ENCODE data around the gene HTR1D.

HTR1D gene

DNA sequence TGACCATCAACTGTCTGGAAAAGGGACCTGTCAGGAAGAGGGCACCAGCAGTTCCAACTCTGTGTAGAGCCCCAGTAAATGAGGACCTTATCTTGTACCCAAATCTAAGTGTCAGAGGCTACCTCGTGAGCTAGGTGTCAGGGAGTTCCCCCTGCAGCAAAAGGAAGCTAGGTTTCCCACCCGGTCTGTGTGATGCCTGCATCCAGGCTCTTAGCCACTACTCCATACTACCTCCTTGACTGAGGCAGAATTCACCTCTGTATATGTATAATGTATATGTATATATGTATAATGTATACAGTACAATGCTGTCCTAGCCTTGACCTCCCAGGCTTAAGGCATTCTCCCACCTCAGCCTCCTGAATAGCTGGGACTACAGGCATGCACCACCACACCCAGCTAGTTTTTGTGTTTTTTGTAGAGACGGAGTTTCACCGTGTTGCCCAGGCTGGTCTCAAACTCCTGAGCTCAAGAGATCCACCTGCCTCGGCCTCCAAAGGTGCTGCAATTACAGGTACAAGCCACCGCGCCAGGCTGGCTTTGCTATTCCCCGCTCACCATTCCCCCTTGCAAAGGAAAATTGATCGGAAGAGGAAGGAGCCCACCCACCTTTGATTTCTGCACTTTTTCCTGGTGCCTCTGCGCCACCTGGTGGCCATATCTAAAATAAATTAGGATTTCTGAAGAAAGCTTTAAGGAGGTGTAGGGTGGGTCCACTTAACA is 32.9 kb downstream of the HTR1D start:
- DNase-seq (ENCODE audit: low read depth), result no peak

DNA sequence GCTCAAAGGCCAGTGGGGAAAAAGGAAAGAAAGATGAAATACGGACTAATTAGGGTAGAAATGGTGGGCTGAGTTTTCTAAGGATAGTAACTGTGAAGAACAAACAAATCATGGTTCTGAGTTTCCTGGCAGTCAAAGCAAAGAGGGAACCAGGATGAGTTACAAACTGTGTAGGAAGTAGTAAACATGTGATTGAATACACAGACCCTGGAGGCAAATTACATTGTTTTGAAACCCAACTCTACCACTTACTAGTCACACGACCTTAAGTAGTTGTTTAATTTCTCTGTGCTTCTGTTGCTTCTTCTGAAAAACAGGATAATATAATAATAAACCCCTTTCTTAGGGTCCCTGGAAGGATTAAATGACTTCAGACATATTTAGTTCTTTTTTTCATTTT is 37.4 kb downstream of the HTR1D start:
- no peak for DNase-seq (ENCODE audit: low read depth)

DNA sequence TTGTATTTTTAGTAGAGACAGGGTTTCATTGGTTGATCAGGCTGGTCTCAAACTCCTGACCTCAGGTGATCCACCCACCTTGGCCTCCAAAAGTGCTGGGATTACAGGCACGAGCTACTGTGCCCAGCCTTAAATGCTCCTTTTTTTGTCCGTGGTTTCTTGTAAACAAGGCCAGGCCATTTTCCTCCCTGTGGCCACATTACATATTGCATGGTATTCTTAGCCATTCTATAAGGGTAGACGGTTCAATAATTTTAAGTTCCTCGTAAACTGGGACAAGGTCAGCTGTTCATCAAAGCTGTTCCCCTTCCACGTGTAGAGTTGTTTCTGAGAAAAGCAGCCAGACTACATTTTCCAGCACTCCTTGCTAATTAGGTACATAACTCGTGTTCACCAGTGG is 38.4 kb downstream of the HTR1D start:
- DNase-seq (ENCODE audit: low read depth), result no peak

GRCh38 chr1:23178414-23178813 is 38.9 kb downstream of the HTR1D start:
- DNase-seq (ENCODE audit: low read depth), result no peak

DNA sequence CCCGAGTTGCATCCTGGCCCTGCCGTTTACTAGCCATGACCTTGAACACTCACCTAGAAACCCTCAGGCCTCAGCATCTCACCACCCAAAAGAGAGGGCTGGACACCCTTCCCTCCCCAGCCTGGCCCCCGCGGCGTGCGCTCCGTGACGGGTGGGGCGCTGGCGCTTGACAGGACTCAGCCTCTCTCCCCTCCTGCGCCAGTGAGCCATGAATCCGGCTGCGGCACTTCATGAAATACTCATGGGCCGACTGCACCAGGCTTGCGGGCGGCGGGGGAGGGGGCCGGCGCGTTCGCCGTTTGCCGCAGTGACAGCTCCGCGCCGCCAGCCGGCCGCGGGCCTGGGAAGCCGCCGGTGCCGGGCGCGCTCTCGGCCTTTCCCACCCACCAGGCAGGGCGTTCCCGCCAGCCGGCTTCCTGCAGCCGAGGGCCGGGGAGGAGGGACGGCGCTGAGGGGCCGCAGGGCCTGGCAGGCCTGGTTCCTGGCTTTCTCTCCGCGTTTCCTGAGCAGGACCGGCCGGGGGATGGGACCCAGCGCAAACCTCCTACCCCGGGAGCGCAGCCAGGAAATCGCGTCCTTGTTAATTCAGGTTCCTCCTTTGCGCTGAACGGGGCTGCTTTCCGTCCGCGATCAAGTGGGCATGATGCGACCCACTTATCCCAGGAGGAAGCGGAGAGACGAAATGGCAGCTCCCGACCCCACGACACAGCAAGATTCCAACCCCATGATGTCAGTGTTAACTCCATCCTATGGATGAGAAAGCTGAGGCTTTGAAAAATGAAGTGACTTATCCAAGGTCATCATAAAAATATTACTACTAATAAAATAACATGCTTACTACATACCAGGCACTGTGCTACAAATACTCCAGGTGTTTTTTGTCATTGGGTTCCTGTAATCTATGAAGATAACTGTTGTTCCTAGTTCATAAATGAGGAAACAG is 39.6 kb downstream of the HTR1D start:
- peak; percentile 31 for DNase-seq (ENCODE audit: low read depth)

- no peak for DNase-seq (ENCODE audit: low read depth)
Measured at GRCh38 chr1:23177031-23177430, 40.3 kb downstream of the HTR1D start.

GRCh38 chr1:23174426-23175110 is 42.7 kb downstream of the HTR1D start:
- DNase-seq (ENCODE audit: low read depth), result no peak

- DNase-seq (ENCODE audit: low read depth), result no peak
Measured at GRCh38 chr1:23171181-23171755, 46.0 kb downstream of the HTR1D start.

DNA sequence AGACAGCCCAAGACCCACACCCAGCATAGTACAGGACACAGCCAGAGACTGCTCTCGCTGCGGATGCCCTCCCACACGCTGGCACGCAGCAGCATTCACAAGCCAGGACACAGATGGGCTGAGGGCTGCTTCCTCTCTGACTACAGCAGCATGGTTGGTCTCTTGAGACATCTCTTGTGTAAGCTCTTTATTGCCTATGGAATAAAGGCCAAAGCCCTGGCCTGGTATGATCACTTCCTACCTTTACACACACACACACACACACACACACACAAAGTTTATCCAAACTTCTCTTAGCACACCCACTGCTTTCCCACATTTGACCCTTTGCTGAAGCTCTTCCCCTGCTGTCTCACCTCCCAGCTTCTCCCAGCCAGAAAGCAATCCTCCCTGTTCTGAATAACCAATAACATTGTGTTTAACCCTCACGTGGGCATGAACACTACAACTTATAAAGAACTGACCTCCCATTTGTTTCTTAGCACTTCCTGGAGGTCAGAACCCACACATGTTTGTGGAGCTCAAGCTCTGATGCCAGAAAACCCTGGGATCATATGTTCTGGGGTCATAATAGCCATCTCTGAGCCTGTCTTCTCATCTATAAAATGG is 47.5 kb downstream of the HTR1D start:
- DNase-seq (ENCODE audit: low read depth), result peak; percentile 88

- no peak for DNase-seq (ENCODE audit: low read depth)
Measured at GRCh38 chr1:23169195-23169575, 48.1 kb downstream of the HTR1D start.

DNA sequence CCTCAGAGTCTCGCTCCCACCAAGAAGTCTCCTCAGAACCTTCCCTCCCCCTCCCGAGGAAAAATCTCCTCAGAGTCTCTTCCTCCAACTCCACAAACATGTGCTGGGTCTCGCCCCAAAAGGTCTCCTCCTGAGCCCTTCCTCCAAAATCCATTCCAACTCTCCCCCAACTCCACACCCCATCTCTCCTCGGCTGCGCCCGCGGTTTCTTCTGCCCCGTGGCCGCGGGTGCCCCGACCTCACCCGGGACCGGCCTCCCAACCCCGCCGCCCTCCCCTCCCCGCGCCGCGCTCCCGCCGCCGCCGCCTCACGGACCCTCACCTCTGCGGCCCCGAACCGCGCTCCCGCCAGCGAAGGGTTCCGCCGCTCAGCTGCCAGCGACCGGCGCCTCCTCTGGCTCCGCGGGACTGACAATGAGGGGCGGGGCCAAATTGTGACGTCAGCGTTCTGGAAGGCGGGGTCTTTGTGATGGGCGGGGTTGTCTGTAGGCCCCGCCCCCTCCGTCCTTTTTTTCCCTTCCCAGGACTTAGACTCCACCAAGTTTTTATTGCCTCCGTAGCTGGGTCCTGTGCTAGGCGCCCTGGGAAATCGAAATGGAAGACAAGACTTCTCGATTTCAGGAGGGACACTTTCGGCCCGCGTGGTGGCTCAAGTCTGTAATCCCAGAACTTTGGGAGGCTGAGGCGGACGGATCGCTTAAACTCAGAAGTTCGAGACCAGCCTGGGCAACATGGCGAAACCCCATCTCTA is 48.7 kb downstream of the HTR1D start, which contains the start of gene LUZP1:
Gene LUZP1, minus strand, starts transcription at position 412 of the 750 bp plus-strand sequence.
- DNase-seq (ENCODE audit: low read depth), result peak; percentile 64

DNA sequence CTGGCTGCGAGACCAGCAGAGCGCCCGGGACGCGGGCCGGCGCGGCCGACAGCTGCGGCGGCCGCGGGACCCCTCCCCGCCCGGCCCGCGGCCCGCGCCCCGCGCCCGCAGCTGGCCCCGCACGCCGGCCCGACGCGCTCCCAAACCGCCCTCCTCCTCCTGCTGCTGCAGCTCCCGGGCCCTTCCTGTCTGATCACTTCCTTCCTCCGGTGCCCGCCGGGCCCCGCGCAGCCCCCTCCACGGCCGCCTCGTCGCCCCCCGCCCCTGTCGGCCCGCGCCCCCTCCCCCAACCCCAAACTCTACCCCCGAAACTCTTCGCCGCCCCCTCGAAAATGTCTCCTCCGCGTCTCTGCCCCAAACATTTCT is 49.2 kb downstream of the HTR1D start:
- DNase-seq (ENCODE audit: low read depth), result no peak

DNA sequence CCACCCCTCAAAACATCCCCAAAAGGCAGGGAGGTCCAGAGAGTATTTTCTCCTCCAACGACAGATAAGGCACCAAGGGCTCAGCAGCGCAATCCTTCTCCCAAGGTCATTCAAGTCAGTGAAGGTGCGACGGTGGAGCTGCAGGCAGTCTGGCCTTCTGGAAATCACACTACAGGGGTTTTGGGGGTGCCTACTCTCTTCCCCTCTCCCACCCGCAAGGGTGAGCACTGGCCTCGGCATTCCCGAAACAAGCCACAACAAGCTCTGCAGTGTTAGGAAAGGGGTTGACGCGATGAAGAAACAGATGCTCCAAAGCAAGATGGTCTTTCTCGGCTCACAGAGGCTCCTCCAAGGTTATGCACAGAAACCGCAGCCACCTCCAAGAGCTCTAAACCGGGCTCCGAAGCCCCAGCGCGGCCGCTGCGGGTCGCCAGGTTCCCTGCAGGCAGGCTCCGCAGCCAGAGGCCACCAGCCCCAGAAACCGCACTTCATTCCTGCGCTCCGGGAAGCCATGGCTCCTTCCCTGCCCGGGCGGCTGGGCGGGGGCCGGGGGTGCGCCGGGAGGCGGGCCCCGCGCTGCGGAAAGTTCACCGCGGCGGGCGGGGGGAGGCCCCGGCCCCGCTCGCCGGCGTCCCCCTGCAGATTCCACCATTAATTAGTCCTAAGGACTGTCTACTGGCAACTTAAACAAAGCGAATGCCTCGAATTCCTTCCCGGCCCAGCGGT is 49.8 kb downstream of the HTR1D start:
- no peak for DNase-seq (ENCODE audit: low read depth)

- no peak for DNase-seq (ENCODE audit: low read depth)
Measured at GRCh38 chr1:23166854-23167253, 50.4 kb downstream of the HTR1D start.

GRCh38 chr1:23163395-23163794 is 53.9 kb downstream of the HTR1D start:
- DNase-seq (ENCODE audit: low read depth), result no peak

DNA sequence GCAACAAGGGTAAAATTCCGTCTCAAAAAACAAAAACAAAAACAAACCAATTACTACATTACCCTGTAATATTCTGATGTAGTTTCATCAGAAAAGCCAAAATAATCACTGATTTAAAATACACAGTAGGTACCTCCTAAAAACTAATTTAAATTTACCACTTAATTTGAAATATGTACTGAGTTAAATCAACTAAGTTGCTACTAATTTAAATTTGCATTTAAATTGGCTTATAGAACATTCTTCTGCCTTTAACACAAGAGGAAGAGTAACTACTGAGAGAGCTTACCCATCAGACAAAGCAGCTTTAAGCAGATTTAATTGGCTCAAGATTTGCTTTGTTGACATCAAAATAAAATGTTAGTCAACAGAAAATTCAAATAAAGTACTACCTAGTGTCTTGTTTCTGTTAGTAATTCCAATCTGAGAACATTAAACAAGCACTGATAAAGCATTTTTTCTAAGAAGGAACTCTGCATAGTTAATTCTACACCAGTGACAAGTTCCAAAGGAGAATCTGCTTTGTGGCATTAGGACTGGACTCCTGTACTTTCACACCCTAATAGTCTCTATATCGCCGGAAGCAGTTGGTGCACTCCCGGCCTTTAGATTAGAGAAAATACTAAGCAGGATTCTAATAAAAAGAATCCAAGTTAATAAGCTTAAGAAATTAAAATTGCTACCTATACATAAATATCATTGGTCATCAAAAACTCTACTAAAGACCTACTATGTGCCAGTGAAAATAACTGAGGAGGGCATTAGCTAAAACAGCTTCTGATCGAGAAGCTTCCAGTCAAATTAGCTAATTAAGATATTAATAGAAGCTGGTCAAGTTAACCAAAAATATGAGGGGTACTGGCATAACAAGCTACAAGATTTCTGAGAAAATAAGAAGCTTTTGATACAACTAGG is 57.1 kb downstream of the HTR1D start:
- no peak for DNase-seq (ENCODE audit: low read depth)

DNA sequence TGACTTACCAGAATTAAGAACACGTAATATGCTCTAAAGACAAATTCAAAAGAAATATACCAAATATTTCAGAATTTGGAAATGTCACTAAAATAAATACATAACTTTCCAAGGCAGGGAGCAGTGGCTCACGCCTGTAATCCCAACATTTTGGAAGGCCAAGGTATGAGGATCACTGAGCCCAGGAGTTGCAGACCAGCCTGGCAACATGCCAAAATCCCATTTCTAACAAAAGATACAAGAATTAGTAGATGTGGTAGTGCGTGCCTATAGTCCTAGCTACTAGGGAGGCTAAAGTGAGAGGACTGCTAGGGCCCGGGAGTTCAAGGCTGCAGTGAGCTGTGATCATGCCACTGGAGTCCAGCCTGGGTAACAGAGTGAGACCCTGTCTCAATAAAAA is 60.4 kb downstream of the HTR1D start:
- DNase-seq (ENCODE audit: low read depth), result no peak

DNA sequence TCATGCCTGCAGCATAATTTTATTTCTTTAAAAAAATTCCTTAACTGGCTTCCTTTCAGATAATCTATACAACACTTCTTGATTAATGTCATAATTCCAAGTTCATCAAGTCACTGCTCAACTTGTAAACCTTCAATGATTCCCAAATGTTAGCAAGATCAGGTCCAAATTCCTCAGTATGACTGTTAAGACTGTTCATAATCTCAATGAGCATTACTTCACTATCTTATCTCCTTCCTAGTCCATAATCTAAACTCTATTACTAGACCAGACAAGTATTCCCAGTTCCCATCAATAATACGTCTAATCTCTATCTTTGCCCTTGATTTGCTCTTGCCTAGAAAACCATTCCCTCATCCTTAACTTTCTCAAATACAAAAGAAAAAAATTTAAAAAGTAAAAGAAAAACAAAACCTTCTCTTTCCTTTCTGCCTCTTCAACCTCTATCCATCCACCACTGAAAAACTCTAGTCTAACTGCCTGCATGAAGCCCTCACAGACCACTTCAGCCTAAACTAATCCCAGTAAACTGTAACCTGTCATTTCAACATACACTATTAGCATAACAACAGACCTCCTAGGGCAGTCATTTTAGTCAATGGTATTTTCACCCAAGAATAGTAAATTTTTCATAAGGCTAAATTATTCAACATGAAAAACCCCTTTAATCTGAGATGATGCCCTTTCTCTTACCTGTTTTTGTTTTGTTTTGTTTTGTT is 64.2 kb downstream of the HTR1D start:
- DNase-seq (ENCODE audit: low read depth), result no peak

DNA sequence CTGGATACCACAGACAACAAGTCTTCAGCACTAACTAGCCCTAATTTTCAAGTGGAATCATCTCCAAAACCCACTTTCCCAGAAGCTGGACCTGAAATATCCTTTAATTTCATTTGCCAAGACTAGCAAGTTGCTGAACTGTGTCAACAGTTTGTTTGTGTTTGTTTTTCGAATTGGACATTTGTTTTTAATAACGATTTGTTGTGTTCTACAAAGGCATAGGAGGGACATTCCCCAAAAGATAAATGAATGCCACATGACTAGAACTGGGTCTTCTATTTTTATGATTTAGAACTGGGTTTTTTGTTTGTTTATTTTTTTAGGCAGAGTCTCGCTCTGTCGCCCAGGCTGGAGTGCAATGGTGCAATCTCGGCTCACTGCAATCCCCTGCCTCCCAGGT is 66.6 kb downstream of the HTR1D start:
- DNase-seq (ENCODE audit: low read depth), result no peak

Data from stromal cell of bone marrow (primary cell).